COLO668 (cell line): Measurements from ENCODE around the gene AHNAK.
A peak's percentile ranks its signal among the peaks of the same experiment; 100 is the strongest.

Experiments
- DNase-seq: peaks from one replicate; lab custom pipeline; 2025; ENCODE audit not compliant: unreplicated experiment; lab: John Stamatoyannopoulos, UW

AHNAK gene

GRCh38 chr11:62435846-62436660 is 110.6 kb downstream of the AHNAK start:
- DNase-seq, result no peak

- DNase-seq, result no peak
Measured at GRCh38 chr11:62433904-62434276, 112.7 kb downstream of the AHNAK start.

- DNase-seq, result no peak
Measured at GRCh38 chr11:62433141-62433903, 113.3 kb downstream of the AHNAK start.

GRCh38 chr11:62432695-62433094 is 113.9 kb downstream of the AHNAK start:
- DNase-seq, result no peak

- DNase-seq, result no peak
Measured at GRCh38 chr11:62431171-62431901, 115.3 kb downstream of the AHNAK start.

GRCh38 chr11:62430425-62430824 is 116.2 kb downstream of the AHNAK start:
- no peak for DNase-seq

GRCh38 chr11:62428871-62429560 is 117.6 kb downstream of the AHNAK start:
- no peak for DNase-seq

GRCh38 chr11:62427630-62428233 is 118.9 kb downstream of the AHNAK start:
- DNase-seq, result no peak

GRCh38 chr11:62423012-62423411 is 123.6 kb downstream of the AHNAK start:
- DNase-seq, result no peak

GRCh38 chr11:62421996-62422395 is 124.6 kb downstream of the AHNAK start:
- DNase-seq, result no peak

- DNase-seq, result no peak
Measured at GRCh38 chr11:62420882-62421281, 125.7 kb downstream of the AHNAK start.

- no peak for DNase-seq
Measured at GRCh38 chr11:62419943-62420342, 126.7 kb downstream of the AHNAK start.

GRCh38 chr11:62419314-62419929 is 127.2 kb downstream of the AHNAK start:
- DNase-seq, result no peak

GRCh38 chr11:62418733-62419132 is 127.9 kb downstream of the AHNAK start, which contains the start of gene SCGB1A1:
Gene SCGB1A1, plus strand, starts transcription at chr11:62419033. Its CDS starts 63 bp downstream, at chr11:62419096.
- no peak for DNase-seq

GRCh38 chr11:62418136-62418535 is 128.5 kb downstream of the AHNAK start:
- no peak for DNase-seq

- no peak for DNase-seq
Measured at GRCh38 chr11:62416596-62416995, 130.0 kb downstream of the AHNAK start.

- peak; percentile 28 for DNase-seq
Measured at GRCh38 chr11:62413060-62413696, 133.4 kb downstream of the AHNAK start.

GRCh38 chr11:62411524-62411923 is 135.1 kb downstream of the AHNAK start:
- no peak for DNase-seq

GRCh38 chr11:62410972-62411371 is 135.6 kb downstream of the AHNAK start:
- no peak for DNase-seq

GRCh38 chr11:62409831-62410230 is 136.8 kb downstream of the AHNAK start:
- DNase-seq, result no peak
